Colonic mucosa (tissue), 4 donors: ENCODE data around the gene TNKS2. TPM values are rescaled to one million over a fixed set of nuclear protein-coding genes. Genes with fewer than 3 reads are reported as not detected.

Experiments used
- DNase-seq: peaks from one replicate; pipeline ENCODE4 v3.0.0-alpha.2; 2020
- H3K27ac ChIP-seq: fragments of 200-600 bp; one replicate; pipeline ENCODE4 v1.8.0; 2021
- H3K27me3 ChIP-seq: fragments of 200-600 bp; one replicate; pipeline ENCODE4 v1.8.0; 2021
- H3K36me3 ChIP-seq: fragments of 200-600 bp; one replicate; pipeline ENCODE4 v1.8.0; 2021
- H3K4me1 ChIP-seq: fragments of 200-600 bp; one replicate; pipeline ENCODE4 v1.8.0; 2021; ENCODE audit warnings: mild to moderate bottlenecking
- H3K4me3 ChIP-seq: fragments of 200-600 bp; one replicate; pipeline ENCODE4 v1.8.0; 2021
- H3K9ac ChIP-seq, 2 donors: one replicate each; pipeline ENCODE4 v1.7.0; 2013; ENCODE audit warnings: control low read depth in 2 of 2, low read depth in 2 of 2, low read length in 2 of 2
- H3K9me3 ChIP-seq: fragments of 200-600 bp; one replicate; pipeline ENCODE4 v1.8.0; 2021
- intact Hi-C: fragments of 100-400 bp; cut with DNase I; formaldehyde crosslinking; loops from one replicate; pipeline ENCODE4 v1.14.1; 2022
- total RNA-seq, 2 donors: library from RNA; stranded (reverse); fragmentation: NEBNext Ultra II Directional in 1 of 2; extraction: Animal tissue kit (Norgen Biotek cat#: 25700) in 1 of 2; gene quantifications; one replicate each; pipeline ENCODE4 v1.2.1, GENCODE V29; 2021
- TF ChIP-seq, protein P1 (sequence below): fragments of 200-600 bp; IDR thresholded peaks from one replicate; pipeline ENCODE4 v1.8.0; 2022; ENCODE audit warnings: antibody characterized with exemption, mild to moderate bottlenecking
- donor health status: healthy.
- donor health status: DM: no; HTN: no; CAD: no.
- donor health status: DM: no; HTN: no; CAD: no.

The TNKS2 gene
- total RNA-seq, 2 donors from 2014 or later: 19.3 to 34.1 TPM

GRCh38 chr10:91788527-91788926 lies 9.7 kb upstream of the TNKS2 start:
- Histone ChIP-seq H3K9ac (no peak overlapping the region), H3K9me3 (no peaks in the 10 kb centered on the region), H3K36me3 (no peaks in the 10 kb centered on the region), H3K4me3 (no peak overlapping the region), H3K4me1 (no peaks in the 10 kb centered on the region), H3K27me3 (no peaks in the 10 kb centered on the region), H3K27ac (no peak overlapping the region)
- TF ChIP-seq, protein P1, sequence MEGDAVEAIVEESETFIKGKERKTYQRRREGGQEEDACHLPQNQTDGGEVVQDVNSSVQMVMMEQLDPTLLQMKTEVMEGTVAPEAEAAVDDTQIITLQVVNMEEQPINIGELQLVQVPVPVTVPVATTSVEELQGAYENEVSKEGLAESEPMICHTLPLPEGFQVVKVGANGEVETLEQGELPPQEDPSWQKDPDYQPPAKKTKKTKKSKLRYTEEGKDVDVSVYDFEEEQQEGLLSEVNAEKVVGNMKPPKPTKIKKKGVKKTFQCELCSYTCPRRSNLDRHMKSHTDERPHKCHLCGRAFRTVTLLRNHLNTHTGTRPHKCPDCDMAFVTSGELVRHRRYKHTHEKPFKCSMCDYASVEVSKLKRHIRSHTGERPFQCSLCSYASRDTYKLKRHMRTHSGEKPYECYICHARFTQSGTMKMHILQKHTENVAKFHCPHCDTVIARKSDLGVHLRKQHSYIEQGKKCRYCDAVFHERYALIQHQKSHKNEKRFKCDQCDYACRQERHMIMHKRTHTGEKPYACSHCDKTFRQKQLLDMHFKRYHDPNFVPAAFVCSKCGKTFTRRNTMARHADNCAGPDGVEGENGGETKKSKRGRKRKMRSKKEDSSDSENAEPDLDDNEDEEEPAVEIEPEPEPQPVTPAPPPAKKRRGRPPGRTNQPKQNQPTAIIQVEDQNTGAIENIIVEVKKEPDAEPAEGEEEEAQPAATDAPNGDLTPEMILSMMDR: no peak
- intact Hi-C loops: no loop called here
- DNase-seq: no peak

DNA sequence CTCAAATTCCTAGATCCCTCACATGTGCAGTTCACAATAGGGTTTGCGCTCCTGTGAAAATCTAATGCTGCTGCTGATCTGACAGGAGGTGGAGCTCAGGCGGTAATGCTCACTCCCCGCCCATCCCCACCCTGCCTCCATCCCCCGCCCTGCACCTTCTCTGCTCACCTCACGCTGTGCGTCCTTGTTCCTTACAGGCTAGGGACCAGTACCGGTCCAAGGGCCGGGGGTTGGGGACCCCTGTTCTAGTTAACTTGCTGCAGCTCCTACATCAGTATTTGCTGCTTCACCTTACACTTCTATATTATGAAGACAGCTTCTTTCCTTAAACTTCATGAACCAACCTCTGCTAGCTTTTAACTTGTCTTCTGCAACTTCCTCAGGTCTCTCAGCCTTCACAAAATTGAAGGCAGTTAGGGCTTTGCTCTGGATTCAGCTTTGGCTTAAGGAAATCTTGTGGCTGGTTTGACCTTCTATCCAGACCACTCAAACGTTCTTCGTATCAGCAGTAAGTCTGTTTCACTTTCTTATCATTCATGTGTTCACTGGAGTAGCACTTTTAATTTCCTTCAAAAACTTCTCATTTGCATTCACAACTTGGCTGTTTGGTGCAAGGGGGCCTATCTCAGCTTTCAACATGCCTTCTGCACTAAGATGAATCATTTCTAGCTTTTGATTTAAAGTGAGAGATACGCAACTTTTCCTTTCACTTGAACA lies 1.7 kb upstream of the TNKS2 start:
- Histone ChIP-seq H3K9me3 (no peaks in the 10 kb centered on the region), H3K4me3 (peak overlapping the region; percentile 25), H3K9ac (peak overlapping the region; percentile 53 to 67), H3K4me1 (peaks cover 9% of the 10 kb centered on the region), H3K36me3 (no peaks in the 10 kb centered on the region), H3K27ac (peak overlapping the region; percentile 38), H3K27me3 (no peaks in the 10 kb centered on the region)
- DNase-seq: peak; percentile 70
- intact Hi-C loops: no loop called here
- TF ChIP-seq, protein P1: no peak

DNA sequence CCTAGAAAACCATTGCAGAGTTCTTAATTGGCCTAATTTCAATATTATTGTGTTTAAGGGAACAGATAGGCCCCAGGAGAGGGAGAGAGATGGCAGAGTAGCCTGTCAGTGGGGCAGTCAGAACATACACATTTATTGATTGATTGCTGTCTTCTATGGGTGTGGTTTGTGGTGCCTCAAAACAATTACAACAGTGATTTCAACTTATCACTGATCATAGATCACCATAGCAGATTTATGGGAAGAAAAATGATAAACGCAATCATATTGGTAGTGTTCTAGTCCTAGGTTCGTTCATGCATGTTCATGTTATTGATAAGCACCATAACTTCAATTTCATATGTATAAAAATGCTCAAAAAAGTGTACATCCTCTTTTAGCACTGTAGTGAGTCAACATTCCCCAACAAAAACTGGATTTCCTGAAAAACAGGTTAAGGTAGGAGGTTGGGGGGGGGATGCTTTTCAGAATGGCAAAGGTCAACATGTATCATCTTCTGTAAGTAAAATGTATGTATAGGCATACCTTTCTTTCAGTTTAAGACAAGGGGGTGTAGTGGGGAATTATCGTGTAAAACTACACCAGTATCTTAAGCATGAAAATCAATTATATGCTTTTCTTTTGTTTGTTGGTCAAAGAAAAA lies 1.1 kb upstream of the TNKS2 start:
- TF ChIP-seq, protein P1: no peak
- intact Hi-C loops: no loop called here
- DNase-seq: no peak

DNA sequence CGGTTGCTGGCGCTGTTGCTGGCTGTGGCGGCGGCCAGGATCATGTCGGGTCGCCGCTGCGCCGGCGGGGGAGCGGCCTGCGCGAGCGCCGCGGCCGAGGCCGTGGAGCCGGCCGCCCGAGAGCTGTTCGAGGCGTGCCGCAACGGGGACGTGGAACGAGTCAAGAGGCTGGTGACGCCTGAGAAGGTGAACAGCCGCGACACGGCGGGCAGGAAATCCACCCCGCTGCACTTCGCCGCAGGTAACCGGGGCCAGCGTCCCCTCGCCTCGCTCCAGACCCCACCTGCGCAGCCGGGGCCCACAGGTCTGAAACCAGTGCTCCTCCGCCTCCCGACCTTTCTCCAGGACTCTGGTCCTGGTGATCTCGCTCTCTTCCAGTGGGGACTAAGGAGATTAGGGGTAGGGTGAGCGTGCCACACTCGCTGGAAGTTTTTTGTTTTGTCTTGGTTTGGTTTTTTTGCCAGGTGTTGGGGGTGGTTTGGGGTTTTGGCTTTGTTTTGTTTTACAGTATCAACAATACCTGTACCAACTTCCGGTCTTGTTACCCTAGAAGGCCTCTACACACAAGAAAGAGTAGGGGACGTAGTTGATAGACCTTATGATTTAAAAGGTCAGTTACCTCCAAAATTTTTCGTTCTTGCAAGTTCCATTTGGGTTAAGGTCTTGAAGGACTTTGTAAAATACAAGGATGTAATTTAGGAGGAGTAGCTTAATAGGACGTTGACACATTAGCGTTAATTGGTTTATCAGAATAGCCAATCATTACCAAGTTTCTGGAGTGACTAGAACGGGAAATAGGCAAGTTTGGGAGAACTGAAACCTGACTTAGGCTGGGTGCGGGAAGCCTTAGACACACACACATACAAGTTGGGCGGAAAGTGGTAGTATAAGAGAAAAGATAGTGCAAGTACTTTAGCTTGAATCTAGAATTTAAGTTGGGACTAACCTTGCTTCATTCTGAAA lies 704 bp downstream of the TNKS2 start:
- TF ChIP-seq, protein P1: no peak
- intact Hi-C loops: no loop called here
- H3K9ac ChIP-seq: peak overlapping the region; percentile 97 to 99
- peaks cover 9% of the 10 kb centered on the region for H3K4me1 ChIP-seq
- no peaks in the 10 kb centered on the region for H3K27me3 ChIP-seq
- H3K4me3 ChIP-seq: peak overlapping the region; percentile 91
- peak overlapping the region; percentile 98 for H3K27ac ChIP-seq
- DNase-seq: peak; percentile 46
- no peaks in the 10 kb centered on the region for H3K9me3 ChIP-seq
- H3K36me3 ChIP-seq: no peaks in the 10 kb centered on the region

More for the DNA sequence above, 1.1 kb upstream of the TNKS2 start:
- Histone ChIP-seq H3K4me1 (peaks cover 9% of the 10 kb centered on the region), H3K36me3 (no peaks in the 10 kb centered on the region), H3K4me3 (peak overlapping the region; percentile 91), H3K27me3 (no peaks in the 10 kb centered on the region), H3K9ac (peak overlapping the region in 1 of 2 donors; percentile 97), H3K27ac (peak overlapping the region; percentile 98), H3K9me3 (no peaks in the 10 kb centered on the region)

- Histone ChIP-seq H3K9me3 (no peaks in the 10 kb centered on the region), H3K4me3 (peak overlapping the region; percentile 91), H3K27me3 (no peaks in the 10 kb centered on the region), H3K4me1 (peaks cover 9% of the 10 kb centered on the region), H3K9ac (peak overlapping the region in 1 of 2 donors; percentile 97), H3K27ac (peak overlapping the region; percentile 98), H3K36me3 (no peaks in the 10 kb centered on the region)
- no peak for DNase-seq
- TF ChIP-seq, protein P1: no peak
- intact Hi-C loops: no loop called here
These were observed 1.4 kb downstream of the TNKS2 start for GRCh38 chr10:91799612-91799975.
